Kidney capillary endothelial cell (primary cell): ENCODE results near the gene PRDM11.
A peak's percentile ranks its signal among the peaks of the same experiment; 100 is the strongest.

Source experiments
- DNase-seq: peaks from one replicate; pipeline ENCODE4 v3.0.0-alpha.2; 2018; ENCODE audit warnings: low spot score

PRDM11 gene

GRCh38 chr11:45178223-45178622 is 31.8 kb downstream of the PRDM11 start:
- no peak for DNase-seq

GRCh38 chr11:45178890-45179671 is 32.6 kb downstream of the PRDM11 start:
- no peak for DNase-seq

- no peak for DNase-seq
Observed at GRCh38 chr11:45179686-45180178, 33.3 kb downstream of the PRDM11 start.

GRCh38 chr11:45180179-45180847 is 33.9 kb downstream of the PRDM11 start:
- DNase-seq = no peak

- DNase-seq = peak; percentile 31
Observed at GRCh38 chr11:45180848-45181192, 34.4 kb downstream of the PRDM11 start.

GRCh38 chr11:45181193-45181888 is 34.9 kb downstream of the PRDM11 start:
- DNase-seq = no peak

- DNase-seq = no peak
Observed at GRCh38 chr11:45181889-45182550, 35.6 kb downstream of the PRDM11 start.

GRCh38 chr11:45182902-45183301 is 36.5 kb downstream of the PRDM11 start:
- DNase-seq = no peak

- DNase-seq = no peak
Observed at GRCh38 chr11:45184640-45185039, 38.2 kb downstream of the PRDM11 start.

- no peak for DNase-seq
Observed at GRCh38 chr11:45185228-45185729, 38.8 kb downstream of the PRDM11 start.

GRCh38 chr11:45187375-45187774 is 40.9 kb downstream of the PRDM11 start:
- DNase-seq = no peak

- no peak for DNase-seq
Observed at GRCh38 chr11:45188127-45188526, 41.7 kb downstream of the PRDM11 start.

- no peak for DNase-seq
Observed at GRCh38 chr11:45189230-45189629, 42.8 kb downstream of the PRDM11 start.

- no peak for DNase-seq
Observed at GRCh38 chr11:45193695-45194094, 47.3 kb downstream of the PRDM11 start.

- no peak for DNase-seq
Observed at GRCh38 chr11:45204761-45205160, 58.3 kb downstream of the PRDM11 start.

- DNase-seq = no peak
Observed at GRCh38 chr11:45205978-45206377, 59.5 kb downstream of the PRDM11 start.

GRCh38 chr11:45208135-45208534 is 61.7 kb downstream of the PRDM11 start:
- no peak for DNase-seq

GRCh38 chr11:45209000-45209879 is 62.8 kb downstream of the PRDM11 start:
- no peak for DNase-seq

- DNase-seq = peak; percentile 8
Observed at GRCh38 chr11:45209891-45210699, 63.7 kb downstream of the PRDM11 start.

GRCh38 chr11:45210846-45211245 is 64.4 kb downstream of the PRDM11 start:
- no peak for DNase-seq
